Suppressor macrophage treated with lipopolysaccharide for 1 hour (primary cell): ENCODE measurements around the gene SEMA5A.

Experiments used
- DNase-seq, 3 donors: peaks; one replicate each; pipeline ENCODE4 v3.0.0-alpha.2; 2020 to 2022

SEMA5A gene

GRCh38 chr5:9394221-9394620 lies 151.7 kb downstream of the SEMA5A start:
- no peak for DNase-seq

GRCh38 chr5:9392625-9393024 lies 153.2 kb downstream of the SEMA5A start:
- no peak for DNase-seq

DNA sequence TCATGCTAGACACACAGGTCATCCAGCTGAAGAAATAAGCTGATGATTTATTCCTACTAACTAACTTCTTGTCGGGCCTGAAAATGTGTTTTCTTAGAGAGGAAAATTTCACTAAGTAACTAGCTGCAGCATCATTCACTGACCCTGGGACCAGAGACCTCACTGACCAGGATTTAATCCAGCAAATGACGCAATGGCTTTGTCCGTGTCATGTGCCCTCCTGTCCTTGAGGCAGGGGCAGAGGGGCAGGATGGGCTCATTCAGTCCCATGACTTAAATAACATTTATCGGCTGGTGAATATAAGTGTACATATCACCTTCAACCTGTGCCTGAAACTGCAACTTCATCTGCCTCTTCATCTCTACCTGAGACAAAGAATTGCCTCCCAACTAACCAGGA lies 154.8 kb downstream of the SEMA5A start:
- DNase-seq = no peak

- DNase-seq = no peak
Observed at GRCh38 chr5:9390113-9390512, 155.8 kb downstream of the SEMA5A start.

DNA sequence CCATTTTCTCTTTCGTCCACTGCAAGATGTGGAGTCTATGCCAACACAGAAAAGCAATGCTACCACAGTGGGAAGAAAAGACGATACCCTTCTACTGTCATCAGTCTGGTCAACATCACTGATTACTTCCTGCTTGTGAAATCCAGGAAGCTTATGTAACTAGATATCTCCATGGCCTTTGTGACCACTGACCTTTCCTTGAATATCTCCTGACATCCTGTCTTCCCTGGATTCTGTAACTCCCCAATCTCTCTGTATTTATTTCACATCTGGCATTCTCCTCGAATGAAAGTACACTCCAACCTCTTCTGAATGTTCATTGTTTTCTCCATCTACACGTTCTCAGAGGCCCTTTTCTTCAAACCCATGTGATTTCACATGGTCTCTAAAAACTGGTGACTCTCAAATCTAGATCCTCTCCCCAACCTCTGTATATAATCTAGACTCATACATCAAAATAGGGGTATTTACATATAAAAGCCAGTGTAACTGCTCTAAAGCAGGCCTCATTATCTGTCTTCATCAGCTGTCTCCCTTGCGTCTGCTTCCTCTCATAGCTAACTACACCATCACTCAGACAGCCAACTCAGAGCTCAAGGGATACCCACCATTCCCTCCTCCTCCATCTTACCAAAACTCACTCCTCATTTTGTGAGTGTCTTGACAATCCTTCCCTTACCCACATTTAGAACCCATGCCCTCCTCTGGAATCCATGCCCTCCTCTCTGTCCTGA lies 156.8 kb downstream of the SEMA5A start:
- peak in 1 of 3 donors; percentile 3 for DNase-seq

DNA sequence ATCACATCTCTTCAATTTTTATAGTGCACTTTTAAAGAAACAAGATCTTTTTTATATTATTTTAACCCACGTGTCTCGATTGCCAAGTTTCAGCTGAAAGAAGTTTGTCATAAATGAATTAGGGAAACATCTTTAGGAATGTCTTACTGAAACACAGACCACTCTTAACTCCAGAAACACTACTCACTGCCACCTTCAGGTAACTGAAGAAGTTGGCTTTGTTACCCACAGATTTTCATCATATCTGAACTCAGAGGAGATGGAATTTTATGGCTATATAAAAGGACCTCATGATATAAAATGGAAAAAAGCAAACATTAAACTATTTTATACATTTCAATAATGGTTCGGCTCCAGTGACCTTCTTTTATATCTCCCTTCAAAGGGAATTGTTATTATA lies 158.0 kb downstream of the SEMA5A start:
- DNase-seq = no peak

DNA sequence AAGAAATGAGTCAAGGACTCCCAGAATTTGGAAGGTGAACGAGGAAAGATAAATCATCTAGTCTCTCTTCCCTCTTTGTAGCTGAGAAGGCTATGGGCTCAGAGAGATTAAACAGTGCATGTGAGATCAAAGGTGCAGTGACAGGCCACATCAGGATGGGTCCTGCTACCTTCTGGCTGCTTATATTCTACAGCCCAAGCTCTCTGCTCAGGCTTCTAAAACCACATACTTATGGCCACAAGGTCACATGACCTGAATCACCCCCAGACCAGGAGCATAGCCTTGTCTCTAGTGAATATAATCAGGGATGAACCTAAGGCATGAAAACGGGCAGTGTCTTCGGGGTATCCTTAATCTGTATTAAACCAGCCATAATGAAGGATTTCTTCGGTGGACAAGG lies 158.9 kb downstream of the SEMA5A start:
- no peak for DNase-seq

DNA sequence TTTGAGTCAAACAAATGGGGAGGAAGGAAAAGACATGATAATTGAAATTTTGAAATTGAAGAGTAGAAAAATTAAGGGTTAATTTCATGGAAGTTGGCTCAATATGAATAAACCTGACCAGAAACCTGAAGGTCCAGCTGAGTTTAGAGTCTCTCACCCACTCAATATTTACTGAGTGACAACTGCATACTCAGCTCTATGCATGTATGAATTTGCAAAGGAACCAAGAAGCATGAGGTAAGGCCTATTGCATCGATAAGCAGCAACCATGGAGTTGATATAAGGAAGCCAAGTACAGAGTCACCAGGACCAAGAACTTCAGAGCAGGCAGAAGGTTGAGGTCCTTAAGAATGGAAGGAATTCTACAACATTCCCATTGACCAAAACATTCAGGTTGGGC lies 163.4 kb downstream of the SEMA5A start:
- DNase-seq = no peak

DNA sequence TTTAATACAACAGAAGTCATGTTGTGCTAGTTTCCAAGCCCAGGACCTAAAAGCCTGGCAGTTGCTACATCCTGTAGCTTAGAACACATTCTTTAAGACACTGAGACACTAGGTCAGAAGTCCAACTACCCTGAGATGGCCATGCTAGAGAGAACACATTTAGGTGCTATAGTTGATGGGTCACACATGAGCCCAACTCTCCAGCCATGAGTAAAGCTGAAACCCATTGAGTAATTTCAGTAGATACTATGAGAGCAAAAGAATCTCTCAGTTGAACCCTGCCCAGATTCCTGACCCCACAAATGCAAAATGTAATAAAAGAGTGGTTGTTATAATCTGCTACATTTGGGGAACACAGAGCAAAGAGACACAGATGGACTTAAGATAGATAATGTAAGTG lies 164.4 kb downstream of the SEMA5A start:
- DNase-seq = no peak

DNA sequence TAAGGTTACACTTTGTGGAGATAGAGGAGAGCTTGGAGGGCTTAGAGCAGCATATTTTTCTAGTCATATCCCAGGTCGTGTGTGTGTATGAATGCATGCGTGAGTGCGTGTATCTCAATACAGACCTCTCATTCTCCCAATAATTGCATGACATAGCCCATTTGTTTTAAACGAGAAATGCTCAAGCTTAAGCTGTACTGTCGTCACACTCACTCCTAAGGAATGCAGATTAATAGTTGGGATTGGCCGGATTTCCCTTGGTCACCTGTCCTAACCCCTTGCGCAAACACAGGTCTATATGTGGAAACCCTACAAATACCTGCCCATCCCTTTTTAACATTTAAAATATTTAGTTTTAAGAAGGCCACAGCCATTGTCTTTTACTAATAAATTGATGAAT lies 165.8 kb downstream of the SEMA5A start:
- no peak for DNase-seq

DNA sequence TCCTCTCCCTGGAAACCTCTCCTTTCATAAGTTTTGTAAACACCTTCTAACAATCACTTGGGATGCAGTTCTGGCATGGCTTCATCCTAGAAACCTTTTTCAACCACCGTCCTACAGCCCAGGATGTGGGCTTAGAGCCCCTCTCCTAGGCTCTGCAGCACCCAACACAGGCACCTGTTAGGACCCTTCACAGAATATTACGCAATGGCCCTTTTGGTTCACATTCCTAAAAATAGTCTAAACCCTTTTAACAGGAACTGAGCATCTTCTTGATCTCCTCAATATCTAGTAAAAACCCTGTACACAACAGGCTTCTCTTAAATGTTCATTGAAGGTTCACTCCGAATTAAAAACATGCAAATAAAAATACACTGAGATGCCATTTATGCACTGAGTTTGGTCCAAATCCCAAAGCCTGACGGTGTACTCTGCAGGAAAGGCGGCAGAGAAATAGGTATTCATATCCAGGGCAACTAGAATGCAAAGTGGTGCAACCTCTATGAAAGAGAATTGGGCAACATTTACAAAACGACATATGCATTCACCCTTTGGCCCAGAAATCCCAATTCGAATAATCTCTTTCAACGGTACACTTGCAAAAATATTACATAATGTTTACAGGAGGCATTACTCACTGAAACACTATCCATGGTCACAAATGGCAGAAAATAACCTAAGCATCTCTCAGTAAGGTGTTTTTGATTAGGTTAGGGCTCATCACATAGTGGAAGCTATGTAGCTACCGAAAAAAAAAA lies 169.3 kb downstream of the SEMA5A start:
- DNase-seq = no peak

DNA sequence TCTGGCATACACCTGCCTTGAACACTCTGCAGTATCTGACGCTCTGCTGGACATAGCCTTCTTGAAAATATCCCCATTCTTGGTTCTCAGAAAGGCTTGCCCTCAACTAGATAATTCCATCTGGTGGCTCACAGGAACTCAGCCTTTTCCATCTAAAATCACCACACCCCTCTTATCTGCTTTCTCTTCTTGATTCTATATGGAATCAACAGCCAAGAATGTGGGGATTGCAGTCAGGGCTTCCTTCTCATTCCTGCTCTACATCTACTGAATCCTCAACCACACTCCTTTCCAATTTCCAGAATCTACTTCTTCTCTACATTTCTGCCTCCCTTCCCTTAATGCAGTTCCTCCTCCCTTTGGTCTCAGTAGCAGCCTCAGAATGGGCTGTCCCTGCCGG lies 170.1 kb downstream of the SEMA5A start:
- DNase-seq = no peak

DNA sequence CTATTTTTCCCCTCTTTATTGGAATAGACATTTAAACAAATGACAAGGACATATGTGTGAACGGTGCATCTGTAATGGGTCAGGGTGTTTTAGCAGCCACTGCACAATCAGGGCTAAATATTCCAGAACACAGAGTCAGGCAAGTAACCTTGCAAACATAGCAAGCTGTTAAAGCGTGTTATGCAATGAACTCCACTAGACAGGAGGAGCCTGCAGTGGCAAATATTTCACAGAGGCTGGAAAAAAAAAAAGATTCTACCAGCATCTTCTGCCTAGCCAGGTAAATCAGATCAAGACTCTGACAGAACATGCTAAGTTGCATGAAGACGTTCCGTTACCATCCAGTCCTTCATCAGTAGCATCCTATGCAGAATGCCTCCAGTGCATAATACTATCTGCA lies 171.8 kb downstream of the SEMA5A start:
- no peak for DNase-seq

- no peak for DNase-seq
Observed at GRCh38 chr5:9373571-9373970, 172.3 kb downstream of the SEMA5A start.

- DNase-seq = no peak
Observed at GRCh38 chr5:9370256-9370655, 175.6 kb downstream of the SEMA5A start.

- DNase-seq = no peak
Observed at GRCh38 chr5:9365512-9365911, 180.4 kb downstream of the SEMA5A start.

DNA sequence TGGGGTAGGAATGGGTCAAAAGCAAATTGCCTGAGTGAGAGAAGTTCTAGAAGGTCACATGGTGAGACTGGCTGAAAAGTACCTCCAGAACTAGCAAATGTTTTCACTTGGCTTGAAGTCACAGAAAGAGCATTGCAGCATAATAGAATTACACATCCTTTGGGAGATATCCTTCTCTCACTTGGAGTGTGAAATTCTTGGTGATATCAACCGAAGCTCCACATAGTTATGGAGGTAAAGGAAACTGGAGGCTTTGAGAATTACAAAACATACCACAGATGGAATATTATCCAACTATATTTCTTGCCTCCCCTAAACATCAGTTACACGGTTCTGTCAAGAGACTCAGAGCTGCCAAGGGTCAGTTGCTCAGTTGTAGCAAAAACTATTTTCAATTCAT lies 182.4 kb downstream of the SEMA5A start:
- no peak for DNase-seq

GRCh38 chr5:9363026-9363425 lies 182.8 kb downstream of the SEMA5A start:
- DNase-seq = no peak

DNA sequence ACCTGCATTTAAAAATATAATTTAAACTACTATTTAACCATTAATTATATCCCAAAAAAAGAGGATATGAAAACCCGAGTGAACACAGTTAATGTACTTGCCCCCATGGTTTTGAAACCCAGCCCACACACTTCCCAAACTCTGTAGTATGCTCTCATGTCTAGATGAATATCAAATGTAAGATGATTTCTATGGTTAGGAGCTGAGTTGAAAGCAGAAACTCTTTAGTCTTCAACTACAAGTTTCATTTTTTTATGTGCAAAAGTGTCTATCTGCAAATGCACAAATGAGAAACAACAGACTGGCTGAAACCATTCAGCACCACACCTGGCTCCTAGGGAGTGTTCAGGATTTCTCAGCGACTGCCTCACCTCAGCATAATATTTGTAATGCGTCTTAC lies 183.3 kb downstream of the SEMA5A start:
- DNase-seq = peak in 2 of 3 donors; percentile 1 to 22

DNA sequence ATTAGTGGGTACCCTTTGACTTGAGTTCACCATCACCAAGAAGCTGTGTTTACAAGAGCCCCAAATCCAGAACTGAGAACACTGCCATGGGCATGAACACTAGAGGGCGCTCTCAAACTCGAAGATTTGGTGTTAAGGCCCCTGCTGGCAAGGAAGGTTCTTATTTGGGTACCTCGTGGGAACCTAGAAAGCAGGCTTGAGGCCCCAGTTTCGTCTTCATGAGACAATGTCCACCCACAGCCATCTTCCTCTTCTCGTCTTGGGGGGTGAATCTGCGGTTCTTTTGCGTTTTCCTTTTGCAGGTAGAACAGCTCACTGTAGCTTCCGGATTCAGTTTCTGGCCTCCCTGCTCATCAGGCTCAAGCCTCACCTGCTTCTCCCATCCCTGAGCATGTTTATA lies 184.0 kb downstream of the SEMA5A start:
- peak; percentile 58 to 77 (median 68) for DNase-seq

DNA sequence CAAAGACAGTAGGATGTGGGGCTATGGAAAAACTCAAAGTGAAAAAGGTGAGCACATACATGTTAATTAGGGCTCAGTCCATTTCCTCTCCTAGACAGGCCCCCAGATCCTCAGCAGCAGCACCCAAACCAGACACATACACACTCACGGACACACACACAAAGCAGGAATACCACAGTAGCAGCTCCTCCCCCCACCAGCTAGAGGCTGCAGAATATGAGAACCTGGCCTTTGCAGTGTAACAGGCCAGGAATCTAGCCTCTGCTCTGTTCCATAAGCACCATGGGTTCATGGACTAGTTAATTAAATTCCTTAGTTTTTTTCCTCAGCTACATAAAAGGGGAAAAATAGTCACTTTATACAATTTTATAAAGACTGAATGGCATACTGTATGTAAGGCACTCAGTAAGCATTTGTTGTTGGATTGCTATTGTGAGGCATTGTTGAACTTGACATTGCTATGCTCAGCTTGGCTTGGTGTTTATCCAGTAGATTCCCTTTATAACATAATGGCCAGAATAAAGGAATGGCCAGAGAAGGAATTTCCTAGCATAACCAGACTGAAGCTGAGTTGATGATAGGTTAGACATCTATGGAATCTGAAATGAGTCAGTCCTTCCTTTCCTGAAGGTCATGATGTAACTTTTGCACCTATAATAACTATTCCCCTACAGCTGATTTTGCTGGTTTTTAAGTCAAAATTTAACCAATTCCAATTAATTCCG lies 186.8 kb downstream of the SEMA5A start:
- no peak for DNase-seq

DNA sequence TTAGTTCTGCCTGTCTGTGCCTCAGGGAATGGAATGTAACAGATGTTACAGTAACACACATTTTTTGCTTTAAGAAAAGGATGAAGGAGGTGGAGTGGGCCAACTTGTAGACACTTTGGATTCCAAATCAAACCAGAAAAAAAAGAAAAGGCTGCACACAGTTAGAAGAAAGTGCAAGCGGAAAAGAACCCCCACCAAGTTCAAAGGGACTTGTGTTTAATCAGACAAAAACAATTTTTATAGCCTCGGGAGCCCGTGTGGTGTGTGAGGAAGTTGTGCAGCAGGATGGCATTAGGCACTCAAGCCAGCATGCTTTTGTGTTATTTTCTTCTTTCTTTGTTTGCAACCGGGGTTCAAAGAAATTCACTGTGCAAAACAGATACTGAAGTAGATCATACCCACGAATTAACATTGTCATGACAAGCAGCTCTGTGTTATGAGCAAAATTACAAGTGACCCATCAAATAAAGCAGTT lies 189.5 kb downstream of the SEMA5A start:
- no peak for DNase-seq

GRCh38 chr5:9354336-9355081 lies 191.4 kb downstream of the SEMA5A start:
- no peak for DNase-seq
